Ovary (tissue), 10 donors: ENCODE measurements around the gene KCNRG. TPM values are rescaled to one million over a fixed set of nuclear protein-coding genes. Genes with fewer than 3 reads are reported as not detected.

ENCODE experiments used
- DNase-seq, 5 donors: peaks; one replicate each; pipeline ENCODE4 v3.0.0-alpha.2; 2019 to 2020
- H3K27ac ChIP-seq, 2 donors: fragments of 200-600 bp; one replicate each; pipeline versions ENCODE4 v1.5.1 to v1.8.0; 2019 to 2022
- H3K27me3 ChIP-seq: fragments of 200-600 bp; one replicate; pipeline ENCODE4 v1.8.0; 2022
- H3K36me3 ChIP-seq: fragments of 200-600 bp; sonication (generic); one replicate; pipeline ENCODE4 v1.5.1; 2019
- H3K4me1 ChIP-seq: one replicate; pipeline ENCODE4 v1.8.1; 2013; ENCODE audit warnings: mild to moderate bottlenecking, moderate library complexity; ENCODE audit not compliant: insufficient read depth
- H3K4me3 ChIP-seq: fragments of 200-600 bp; sonication (generic); one replicate; pipeline ENCODE4 v1.5.1; 2017
- H3K9me3 ChIP-seq, 2 donors: fragments of 200-600 bp in 1 of 2; sonication (generic) in 1 of 2; one replicate each; pipeline versions ENCODE4 v1.5.1 to v1.8.1; 2013 to 2019; ENCODE audit warnings: mild to moderate bottlenecking in 1 of 2, moderate library complexity in 1 of 2
- EP300 ChIP-seq: sonication (generic); formaldehyde crosslinking; IDR thresholded peaks from one replicate; pipeline ENCODE4 v1.6.1; 2017; ENCODE audit warnings: antibody characterized with exemption
- POLR2A ChIP-seq: fragments of 450-650 bp; IDR thresholded peaks from one replicate; pipeline ENCODE4 v1.6.1; 2017; ENCODE audit warnings: antibody characterized with exemption, mild to moderate bottlenecking, moderate library complexity
- WGBS, 3 donors: extraction: QIAGEN DNeasy Blood & Tissue Kit in 1 of 3; methylation state at CpG; one replicate each; pipeline versions ENCODE4 v1.1.5 to v1.1.7; 2013 to 2017; 5-methylcytosine and 5-hydroxymethylcytosine counted together
- intact Hi-C, 4 donors: fragments of 100-400 bp; cut with DNase I; formaldehyde crosslinking; loops; one replicate each; pipeline versions ENCODE4 v1.11.0 to v1.15.1; 2022 to 2023
- long read RNA-seq, 3 donors: library from polyadenylated mRNA in 2 of 3; unstranded in 2 of 3; transcript quantifications; one replicate each; pipeline ENCODE4 v2.0.0 and lab custom pipeline, GENCODE V29; 2021 to 2026
- polyA plus RNA-seq, 2 donors: library from polyadenylated mRNA; stranded (reverse); fragments of 200-250 nt in 1 of 2; fragments of 350-450 nt in 1 of 2; fragmentation: Illumina TruSeq in 1 of 2; extraction: RNeasy Lipid Tissue Mini Kit (QIAGEN cat#74804) in 1 of 2; gene quantifications; one replicate each; pipeline ENCODE4 v1.2.3, GENCODE V29; 2013 to 2014
- total RNA-seq, 7 donors: library from RNA; depleted of rRNA in 2 of 7; stranded (reverse); fragments of >200 nt in 2 of 7; fragmentation: NEBNext Ultra II Directional in 3 of 7; extraction: Animal tissue kit (Norgen Biotek cat#: 25700) in 3 of 7; gene quantifications; one replicate each; pipeline versions ENCODE4 v1.1.0 to v1.2.4, GENCODE V29; 2016 to 2023
- TF ChIP-seq, protein P1 (sequence below), 3 donors: fragments of 450-650 bp in 2 of 3; fragments of 200-600 bp in 1 of 3; IDR thresholded peaks; one replicate each; pipeline versions ENCODE4 v1.5.1 to v1.8.0; 2016 to 2022; ENCODE audit warnings: antibody characterized with exemption in 3 of 3, mild to moderate bottlenecking in 1 of 3
- donor health status: DM: no; HTN: no; CAD: no; lungs with moderate emphysema.
- donor health status: DM: no; HTN: no; CAD: no.
- donor health status: Bipolar disorder and iron deficiency.
- donor health status: DM: yes; HTN: yes; CAD: no.
- donor health status: DM: no; HTN: no; CAD: no.
- donor health status: DM: yes; HTN: yes; CAD: no.

KCNRG gene, protein sequence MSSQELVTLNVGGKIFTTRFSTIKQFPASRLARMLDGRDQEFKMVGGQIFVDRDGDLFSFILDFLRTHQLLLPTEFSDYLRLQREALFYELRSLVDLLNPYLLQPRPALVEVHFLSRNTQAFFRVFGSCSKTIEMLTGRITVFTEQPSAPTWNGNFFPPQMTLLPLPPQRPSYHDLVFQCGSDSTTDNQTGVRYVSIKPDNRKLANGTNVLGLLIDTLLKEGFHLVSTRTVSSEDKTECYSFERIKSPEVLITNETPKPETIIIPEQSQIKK
- 1 to 10 TPM in 4 of 7 donors, under 1 TPM in 3; 0.23 to 7.9 (median 1.1) TPM for total RNA-seq
- polyA plus RNA-seq = under 1 TPM; 0.42 to 0.46 TPM
- long read RNA-seq, donor 1, partial matches to known transcripts = 0 of 1 reads
- long read RNA-seq, donor 1, other reads (novel, unspliced or antisense) = 1 of 1 reads
- long read RNA-seq, donor 2 = 0 reads
- long read RNA-seq, donor 3 = 0 reads

DNA sequence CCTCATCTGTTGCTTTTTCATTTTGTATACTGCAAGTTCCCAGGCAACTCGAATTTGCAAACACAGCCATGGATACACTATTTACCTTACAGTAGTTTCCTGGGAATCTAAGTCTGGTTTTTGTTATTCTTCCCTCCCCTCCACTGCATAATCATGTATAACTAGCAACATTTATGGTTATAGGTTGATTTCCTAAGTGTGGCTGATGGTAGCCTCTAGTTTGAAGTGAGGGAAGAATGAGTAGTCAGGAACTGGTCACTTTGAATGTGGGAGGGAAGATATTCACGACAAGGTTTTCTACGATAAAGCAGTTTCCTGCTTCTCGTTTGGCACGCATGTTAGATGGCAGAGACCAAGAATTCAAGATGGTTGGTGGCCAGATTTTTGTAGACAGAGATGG, at the start of gene KCNRG:
KCNRG (plus strand) TSS at position 187 of the 400 bp plus-strand sequence; CDS start at position 237, 50 bp downstream.
- no peaks in the 10 kb centered on the region for H3K36me3 ChIP-seq
- no peaks in the 10 kb centered on the region for H3K9me3 ChIP-seq
- 52 to 57% (median 53%) methylated on average over 5 of the region's 5 CpGs for WGBS, 3 donors
- H3K4me3 ChIP-seq = no peak within 1 kb of the TSS
- H3K27me3 ChIP-seq = no peaks in the 10 kb centered on the region
- H3K27ac ChIP-seq = no peak within 1 kb of the TSS
- intact Hi-C loops = no loop called here
- TF ChIP-seq, protein P1, sequence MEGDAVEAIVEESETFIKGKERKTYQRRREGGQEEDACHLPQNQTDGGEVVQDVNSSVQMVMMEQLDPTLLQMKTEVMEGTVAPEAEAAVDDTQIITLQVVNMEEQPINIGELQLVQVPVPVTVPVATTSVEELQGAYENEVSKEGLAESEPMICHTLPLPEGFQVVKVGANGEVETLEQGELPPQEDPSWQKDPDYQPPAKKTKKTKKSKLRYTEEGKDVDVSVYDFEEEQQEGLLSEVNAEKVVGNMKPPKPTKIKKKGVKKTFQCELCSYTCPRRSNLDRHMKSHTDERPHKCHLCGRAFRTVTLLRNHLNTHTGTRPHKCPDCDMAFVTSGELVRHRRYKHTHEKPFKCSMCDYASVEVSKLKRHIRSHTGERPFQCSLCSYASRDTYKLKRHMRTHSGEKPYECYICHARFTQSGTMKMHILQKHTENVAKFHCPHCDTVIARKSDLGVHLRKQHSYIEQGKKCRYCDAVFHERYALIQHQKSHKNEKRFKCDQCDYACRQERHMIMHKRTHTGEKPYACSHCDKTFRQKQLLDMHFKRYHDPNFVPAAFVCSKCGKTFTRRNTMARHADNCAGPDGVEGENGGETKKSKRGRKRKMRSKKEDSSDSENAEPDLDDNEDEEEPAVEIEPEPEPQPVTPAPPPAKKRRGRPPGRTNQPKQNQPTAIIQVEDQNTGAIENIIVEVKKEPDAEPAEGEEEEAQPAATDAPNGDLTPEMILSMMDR (IDR thresholded peaks at IDR 0.05) = no peak
- no peak for TF ChIP-seq EP300
- no peak for TF ChIP-seq POLR2A
- no peak for DNase-seq
- no peaks in the 10 kb centered on the region for H3K4me1 ChIP-seq

DNA sequence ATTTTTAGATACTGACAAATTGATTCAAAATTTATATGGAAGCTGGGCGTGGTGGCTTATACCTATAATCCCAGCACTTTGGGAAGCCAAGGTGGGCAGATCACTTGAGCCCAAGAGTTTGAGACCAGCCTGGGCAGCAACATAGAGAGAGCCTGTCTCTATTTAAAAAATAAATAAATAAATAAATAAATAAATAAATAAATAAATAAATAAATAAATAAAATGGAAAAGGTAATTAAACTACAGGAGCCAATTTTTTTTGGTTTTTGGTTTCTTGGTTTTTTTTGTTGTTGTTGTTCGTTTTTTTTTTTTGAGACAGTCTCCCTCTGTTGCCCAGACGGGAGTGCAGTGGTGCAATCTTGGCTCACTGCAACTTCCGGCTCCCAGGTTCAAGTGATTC, 47.8 kb upstream of the KCNRG start:
- H3K4me1 ChIP-seq = no peaks in the 10 kb centered on the region
- TF ChIP-seq, protein P1 (IDR thresholded peaks at IDR 0.05) = no peak
- TF ChIP-seq POLR2A = no peak
- no peak for TF ChIP-seq EP300
- no peak for DNase-seq
- H3K27ac ChIP-seq = no peak overlapping the region
- no peaks in the 10 kb centered on the region for H3K27me3 ChIP-seq
- H3K36me3 ChIP-seq = no peaks in the 10 kb centered on the region
- intact Hi-C loops = no loop called here
- WGBS, 3 donors = 90 to 95% (median 92%) methylated on average over 4 of the region's 4 CpGs
- H3K4me3 ChIP-seq = no peak overlapping the region
- H3K9me3 ChIP-seq = no peaks in the 10 kb centered on the region

DNA sequence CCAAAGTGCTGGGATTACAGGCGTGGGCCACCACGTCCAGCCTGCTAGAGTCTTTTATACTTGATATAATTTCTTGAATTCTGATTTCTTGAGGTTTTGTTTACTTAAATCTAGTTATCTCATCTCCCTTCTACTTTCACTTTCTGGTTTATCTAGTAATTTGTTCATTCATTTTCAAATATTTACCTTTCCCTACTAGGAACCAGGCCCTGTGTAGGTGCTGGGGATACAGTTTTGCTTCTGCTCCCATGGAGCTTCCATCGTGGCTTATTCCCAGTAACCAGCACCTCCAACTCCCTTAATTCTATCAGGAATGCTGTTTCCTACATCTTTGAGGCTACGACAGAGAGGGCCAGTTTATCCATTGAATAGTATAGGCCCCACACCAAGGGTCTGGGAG, 42.5 kb upstream of the KCNRG start:
- no peaks in the 10 kb centered on the region for H3K36me3 ChIP-seq
- intact Hi-C loops = loop anchor here in 1 of 4 donors (10.0 kb wide), 2 partner anchors 562 to 832 kb away; no protein-coding TSS in a partner anchor
- H3K4me3 ChIP-seq = no peak overlapping the region
- H3K9me3 ChIP-seq = no peaks in the 10 kb centered on the region
- H3K4me1 ChIP-seq = no peaks in the 10 kb centered on the region
- 82 to 87% (median 82%) methylated on average over 4 of the region's 4 CpGs for WGBS, 3 donors
- no peak for DNase-seq
- TF ChIP-seq, protein P1 (IDR thresholded peaks at IDR 0.05) = no peak
- TF ChIP-seq POLR2A (no peak), EP300 (no peak)
- no peaks in the 10 kb centered on the region for H3K27me3 ChIP-seq
- no peak overlapping the region for H3K27ac ChIP-seq

DNA sequence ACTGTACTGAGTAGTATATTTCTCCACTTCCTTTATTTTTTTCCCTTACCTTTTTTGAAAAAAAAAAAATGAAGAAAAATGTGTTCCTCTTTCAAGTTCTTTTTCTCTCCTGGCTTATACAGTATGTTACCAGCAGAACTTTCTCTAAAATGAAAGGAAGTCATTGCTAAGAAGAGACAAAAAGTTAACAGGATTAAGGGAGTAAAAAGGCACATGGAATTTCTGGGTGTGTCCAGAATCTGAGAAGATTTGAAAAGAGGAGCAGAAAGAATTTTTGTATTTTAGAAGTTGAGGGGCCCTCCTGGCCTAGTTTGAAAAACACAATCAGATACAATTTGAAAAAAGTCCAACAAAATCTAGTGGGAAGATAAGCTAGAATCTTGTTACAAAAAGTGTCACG, 39.4 kb upstream of the KCNRG start:
- no peak for TF ChIP-seq EP300
- TF ChIP-seq POLR2A = no peak
- TF ChIP-seq, protein P1 (IDR thresholded peaks at IDR 0.05) = no peak
- intact Hi-C loops = loop anchor here in 1 of 4 donors (10.0 kb wide), 2 partner anchors 559 to 829 kb away; no protein-coding TSS in a partner anchor

More for the DNA sequence above, 39.4 kb upstream of the KCNRG start:
- no peaks in the 10 kb centered on the region for H3K27me3 ChIP-seq
- peaks cover 3% of the 10 kb centered on the region for H3K4me1 ChIP-seq
- no peaks in the 10 kb centered on the region for H3K9me3 ChIP-seq
- H3K36me3 ChIP-seq = no peaks in the 10 kb centered on the region
- no peak overlapping the region for H3K4me3 ChIP-seq
- H3K27ac ChIP-seq = no peak overlapping the region
- no peak for DNase-seq
- 69 to 81% (median 79%) methylated on average over 1 of the region's 1 CpG for WGBS, 3 donors
